Esophagus squamous epithelium (tissue), 4 donors: ENCODE measurements around the gene WFDC2.

Source experiments
- POLR2A ChIP-seq, 4 donors: fragments of 450-650 bp; IDR thresholded peaks; one replicate each; pipeline ENCODE4 v1.6.1; 2017; ENCODE audit warnings: antibody characterized with exemption in 4 of 4, mild to moderate bottlenecking in 4 of 4, moderate library complexity in 3 of 4
- TF ChIP-seq, protein P1 (sequence below), 6 experiments: fragments of 450-650 bp in 4 of 6; fragments of 200-600 bp in 2 of 6; sonication (generic) in 2 of 6; IDR thresholded peaks; one replicate each; pipeline ENCODE4 v1.5.1; 2016 to 2019; ENCODE audit warnings: antibody characterized with exemption in 6 of 6, mild to moderate bottlenecking in 4 of 6, moderate library complexity in 4 of 6

DNA sequence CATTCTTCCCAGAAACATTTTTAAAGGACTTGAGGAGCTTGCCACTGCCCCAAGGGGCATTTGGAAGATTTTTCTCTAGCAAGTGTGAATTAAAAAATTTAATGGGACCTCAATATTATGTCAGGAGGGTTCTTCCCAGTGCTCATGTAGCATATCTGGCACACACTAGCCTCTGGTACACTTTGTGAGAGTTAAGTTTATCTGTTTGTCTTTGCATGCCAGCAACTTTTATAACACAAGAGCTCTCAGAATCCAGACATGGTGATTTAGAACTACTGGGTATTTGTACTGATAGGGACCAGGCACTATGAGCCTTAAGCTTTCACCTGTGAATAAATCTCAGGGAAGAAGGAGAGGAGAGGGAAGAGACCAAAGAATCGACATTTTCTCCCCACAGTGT lies 33.0 kb downstream of the WFDC2 start:
- TF ChIP-seq, protein P1, sequence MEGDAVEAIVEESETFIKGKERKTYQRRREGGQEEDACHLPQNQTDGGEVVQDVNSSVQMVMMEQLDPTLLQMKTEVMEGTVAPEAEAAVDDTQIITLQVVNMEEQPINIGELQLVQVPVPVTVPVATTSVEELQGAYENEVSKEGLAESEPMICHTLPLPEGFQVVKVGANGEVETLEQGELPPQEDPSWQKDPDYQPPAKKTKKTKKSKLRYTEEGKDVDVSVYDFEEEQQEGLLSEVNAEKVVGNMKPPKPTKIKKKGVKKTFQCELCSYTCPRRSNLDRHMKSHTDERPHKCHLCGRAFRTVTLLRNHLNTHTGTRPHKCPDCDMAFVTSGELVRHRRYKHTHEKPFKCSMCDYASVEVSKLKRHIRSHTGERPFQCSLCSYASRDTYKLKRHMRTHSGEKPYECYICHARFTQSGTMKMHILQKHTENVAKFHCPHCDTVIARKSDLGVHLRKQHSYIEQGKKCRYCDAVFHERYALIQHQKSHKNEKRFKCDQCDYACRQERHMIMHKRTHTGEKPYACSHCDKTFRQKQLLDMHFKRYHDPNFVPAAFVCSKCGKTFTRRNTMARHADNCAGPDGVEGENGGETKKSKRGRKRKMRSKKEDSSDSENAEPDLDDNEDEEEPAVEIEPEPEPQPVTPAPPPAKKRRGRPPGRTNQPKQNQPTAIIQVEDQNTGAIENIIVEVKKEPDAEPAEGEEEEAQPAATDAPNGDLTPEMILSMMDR (IDR thresholded peaks at IDR 0.05) = no peak
- no peak for TF ChIP-seq POLR2A (IDR thresholded peaks at IDR 0.05)
